Inflammatory macrophage (primary cell): ENCODE results near the gene SLC25A24.
"Not testable (repeated sequence)": the region's sequence is repeated elsewhere in the genome, so short reads cannot be mapped to it uniquely, and the experiment has no call there.

Experiments
- DNase-seq, 2 donors: peaks; one replicate each; pipeline ENCODE4 v3.0.0-alpha.2; 2020 to 2022

SLC25A24 gene

DNA sequence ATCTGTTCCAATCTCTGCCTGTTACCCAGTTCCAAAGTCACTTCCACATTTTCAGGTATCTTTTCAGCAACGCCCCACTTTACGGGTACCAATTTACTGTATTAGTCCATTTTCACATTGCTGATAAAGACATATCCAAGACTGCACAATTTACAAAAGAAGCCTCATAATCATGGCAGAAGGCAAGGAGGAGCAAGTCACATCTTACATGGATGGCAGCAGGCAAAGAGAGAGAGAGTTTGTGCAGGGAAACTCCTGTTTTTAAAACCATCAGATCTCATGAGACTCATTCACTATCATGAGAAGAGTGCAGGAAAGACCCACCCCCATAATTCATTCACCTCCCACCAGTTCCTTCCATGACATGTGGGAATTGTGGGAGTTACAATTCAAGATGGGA, 67.0 kb downstream of the SLC25A24 start:
- DNase-seq: not testable (repeated sequence)

DNA sequence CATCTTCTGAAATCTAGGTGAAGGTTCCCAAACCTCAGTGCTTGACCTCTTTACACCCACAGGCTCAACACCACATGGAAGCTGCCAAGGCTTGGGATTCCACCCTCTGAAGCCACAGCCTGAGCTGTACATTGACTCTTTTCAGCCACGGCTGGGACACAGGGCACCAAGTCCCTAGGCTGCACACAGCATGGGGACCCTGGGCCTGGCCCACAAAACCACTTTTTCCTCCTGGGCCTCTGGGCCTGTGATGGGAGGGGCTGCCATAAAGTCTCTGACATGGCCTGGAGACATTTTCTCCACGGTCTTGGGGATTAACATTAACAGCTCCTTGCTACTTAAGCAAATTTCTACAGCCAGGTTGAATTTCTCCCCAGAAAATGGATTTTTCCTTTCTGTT, 67.8 kb downstream of the SLC25A24 start:
- DNase-seq: not testable (repeated sequence)

DNA sequence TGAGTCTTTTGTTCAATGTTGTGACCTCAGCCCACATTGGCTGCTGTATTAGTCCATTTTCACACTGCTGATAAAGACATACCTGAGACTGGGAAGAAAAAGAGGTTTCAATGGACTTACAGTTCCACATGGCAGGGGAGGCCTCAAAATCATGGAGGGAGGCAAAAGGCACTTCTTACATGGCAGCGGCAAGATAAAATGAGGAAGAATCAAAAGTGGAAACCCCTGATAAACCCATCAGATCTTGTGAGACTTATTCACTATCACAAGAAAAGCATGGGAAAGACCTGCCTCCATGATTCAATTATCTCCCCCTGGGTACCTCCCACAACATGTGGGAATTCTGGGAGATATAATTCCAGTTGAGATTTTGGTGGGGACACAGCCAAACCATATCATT, 68.9 kb downstream of the SLC25A24 start:
- not testable (repeated sequence) for DNase-seq

DNA sequence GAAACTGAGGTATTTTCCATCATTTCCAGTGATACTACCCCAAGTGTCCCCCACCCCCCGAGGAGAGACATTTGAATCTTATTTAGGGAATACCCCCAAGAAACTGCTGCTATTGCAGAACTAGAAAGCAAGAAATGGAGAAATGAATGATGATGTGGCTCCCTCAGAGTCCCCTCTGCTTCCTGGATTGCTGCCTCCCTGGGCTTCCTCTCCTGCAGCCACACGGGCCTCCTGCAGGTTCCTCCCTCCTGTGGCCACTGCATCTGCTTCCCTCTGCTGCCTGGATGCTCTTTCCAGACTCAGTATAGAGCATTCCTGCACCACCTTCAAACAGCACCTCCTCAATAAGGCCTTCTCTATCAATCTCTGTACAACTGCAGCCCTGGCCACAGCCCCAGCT, 69.3 kb downstream of the SLC25A24 start:
- DNase-seq: peak; percentile 24 to 53

DNA sequence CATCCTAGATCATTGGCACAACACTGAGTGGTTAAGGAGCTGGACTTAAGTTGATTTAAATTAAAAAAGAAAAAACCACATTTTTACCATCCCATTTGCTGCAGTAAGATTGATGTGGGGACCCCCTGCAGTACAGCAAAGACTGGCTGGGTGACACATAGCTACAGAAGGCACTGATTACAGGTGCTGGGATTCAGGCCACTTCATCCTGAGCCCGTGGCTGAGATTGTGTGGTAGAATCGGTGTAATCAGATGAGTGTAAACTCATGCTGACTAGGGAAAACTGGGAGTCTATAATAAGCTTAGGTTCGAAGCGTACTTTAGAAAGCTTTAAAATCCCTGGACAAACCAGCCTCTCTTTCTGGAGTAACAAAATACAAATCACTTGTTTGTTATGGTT, 70.1 kb downstream of the SLC25A24 start:
- DNase-seq: no peak

DNA sequence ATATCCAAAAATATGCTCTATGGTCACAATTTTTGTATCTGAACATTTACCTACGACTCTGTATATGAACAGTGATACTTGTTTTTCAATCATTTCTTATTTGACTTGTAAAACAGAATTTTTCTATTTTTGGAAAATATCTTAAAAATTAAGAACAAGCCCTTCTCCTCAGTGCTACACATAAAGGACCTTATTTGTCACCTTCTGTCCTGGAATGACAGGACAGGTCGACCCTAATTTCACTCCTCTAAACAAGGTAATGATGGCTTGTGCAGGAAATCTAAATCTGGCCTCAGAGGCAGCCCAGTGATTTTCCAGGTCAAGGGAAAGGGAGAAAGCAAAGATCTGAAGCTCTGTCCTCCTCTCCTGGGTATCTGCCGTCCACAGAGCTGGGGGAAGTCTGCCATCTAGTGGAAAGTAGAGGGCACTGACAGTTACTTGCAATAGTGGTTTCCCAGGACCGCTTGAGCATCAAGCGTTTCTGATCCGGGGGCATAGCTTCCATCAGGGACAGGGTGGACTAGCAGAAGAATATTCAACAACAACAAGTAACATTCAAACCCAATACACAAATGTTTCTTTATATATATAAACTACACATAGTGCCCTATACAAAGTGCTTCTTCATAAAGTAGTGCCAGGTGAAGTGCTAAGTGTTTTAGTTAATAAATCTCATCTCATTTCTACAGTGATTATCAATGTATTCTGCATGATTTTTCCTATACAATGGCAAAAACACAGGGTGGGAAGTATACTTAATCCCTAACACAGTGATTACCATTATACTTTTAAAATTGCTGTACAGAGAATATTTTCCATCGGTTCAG, 74.6 kb downstream of the SLC25A24 start:
- peak; percentile 77 to 79 for DNase-seq

DNA sequence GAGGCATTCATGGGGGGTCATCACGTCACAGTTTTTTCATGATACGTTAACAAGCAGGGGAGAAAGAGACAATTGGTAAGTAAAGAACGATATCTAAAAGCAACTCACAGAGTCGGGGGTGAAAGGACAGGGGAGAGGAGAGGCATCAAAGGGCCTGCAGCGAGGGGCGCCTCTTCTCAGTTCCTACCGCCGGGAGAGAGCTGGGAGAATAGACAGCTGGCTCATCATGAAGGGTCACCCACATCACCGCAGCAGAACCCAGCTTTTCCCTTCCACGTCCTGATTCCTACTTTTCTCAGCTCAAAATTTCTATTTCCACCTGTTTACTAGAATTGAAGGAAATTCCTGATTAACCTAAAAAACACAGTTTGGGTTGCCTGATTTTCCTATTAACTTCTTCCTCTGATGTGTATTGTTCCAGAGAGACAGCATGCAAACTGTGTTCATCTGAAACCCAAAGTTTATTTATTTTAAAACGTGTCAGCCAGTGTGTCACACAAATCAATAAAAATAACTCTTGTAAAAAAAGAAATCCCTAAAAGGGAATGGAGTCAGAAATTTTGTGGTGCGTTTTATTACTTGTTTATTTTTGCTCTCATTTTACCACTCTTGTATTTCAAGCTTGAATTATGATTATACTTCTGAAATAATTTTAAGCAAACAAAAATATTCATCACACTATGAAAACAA, 75.4 kb downstream of the SLC25A24 start:
- DNase-seq: no peak

DNA sequence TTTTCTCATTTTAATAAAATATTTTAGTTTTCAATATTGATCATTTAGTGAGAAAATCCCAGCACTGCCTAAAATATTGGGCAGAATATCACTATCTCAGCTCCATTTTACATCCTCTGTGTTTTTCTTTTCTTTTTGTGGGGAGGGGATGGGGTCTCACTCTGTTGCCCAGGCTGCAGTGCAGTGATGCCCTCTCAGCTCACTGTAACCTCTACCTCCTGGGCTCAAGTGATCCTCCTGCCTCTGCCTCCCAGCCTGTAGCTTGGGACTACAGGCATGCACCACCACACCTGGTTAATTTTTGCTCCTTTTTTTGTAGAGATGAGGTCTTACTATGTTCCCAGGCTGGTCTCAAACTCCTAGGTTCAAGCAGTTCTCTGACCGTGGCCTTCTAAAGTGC, 76.1 kb downstream of the SLC25A24 start:
- no peak for DNase-seq

DNA sequence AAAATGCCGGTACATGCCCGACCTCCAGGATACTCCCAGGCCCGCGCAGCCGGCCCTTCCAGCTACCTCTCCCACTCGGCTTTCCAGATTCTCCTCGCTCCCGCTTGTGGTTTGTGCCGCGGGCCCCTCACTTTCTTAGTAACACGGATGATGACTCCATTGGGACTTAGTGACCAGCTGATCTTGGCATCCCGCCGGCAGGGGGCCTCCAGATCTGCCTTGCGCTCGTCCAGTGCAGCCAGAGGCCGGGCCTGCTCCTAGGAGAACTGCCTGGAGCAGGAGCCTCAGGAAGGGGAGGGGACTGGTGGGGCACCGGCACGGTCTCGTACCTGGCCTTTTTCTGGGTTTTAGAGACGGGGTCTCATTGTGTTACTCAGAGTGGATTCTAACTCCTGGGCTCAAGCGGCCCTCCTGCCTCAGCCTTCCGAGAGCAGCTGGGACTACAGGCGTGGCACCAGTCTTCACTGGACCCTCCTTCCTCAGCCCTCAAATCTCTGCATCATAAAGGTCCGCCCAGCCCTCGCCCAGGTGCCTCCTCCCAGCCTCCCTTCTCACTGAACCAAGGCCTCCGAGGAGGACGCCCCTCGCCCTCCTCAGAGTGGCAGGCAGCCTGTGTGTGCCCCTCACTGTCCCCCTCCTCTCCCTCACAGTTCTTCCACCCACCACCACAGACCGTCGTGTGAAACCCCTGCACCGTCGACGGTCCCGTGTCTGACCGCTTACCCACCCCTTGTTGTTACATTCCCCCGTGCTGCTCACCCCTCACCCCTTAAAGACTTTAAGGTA, 78.6 kb downstream of the SLC25A24 start:
- no peak for DNase-seq

DNA sequence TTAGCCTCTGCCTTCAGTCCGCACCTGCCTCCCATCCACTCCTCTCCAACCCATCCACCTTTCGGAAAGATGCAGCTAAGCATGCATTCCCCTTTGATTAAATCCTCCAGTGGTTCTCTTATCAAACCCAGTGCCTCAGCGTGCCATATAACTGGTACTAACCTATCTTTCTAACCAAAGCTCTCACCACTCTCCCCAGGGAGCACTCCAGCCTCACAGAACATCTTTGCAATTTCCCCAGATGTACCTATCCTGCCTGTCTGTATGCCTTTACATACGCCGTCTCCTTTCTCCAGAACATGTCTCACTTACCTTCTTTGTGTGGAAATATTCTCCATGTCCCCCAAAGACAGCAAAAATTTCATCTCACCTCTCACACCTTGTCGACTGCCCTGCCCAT, 80.0 kb downstream of the SLC25A24 start:
- no peak for DNase-seq

DNA sequence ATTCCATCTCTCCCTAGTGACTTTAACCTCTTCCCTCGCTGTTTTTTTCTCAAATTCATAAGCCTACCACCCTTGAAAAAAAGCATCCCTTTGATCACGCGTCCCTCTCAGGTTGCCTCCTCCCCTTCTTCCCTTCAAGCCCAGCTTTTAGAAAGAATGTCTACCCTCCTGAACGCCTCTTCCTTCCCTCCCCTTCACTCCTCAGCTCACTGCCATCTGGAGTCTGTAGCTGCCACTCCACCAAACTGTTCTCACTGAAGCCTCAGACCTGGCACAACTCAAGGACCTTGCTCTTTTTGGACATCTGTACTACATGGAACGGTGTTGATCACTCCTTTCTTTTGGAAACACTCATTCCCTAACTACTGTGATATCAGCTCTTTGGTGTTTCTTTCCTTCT, 80.6 kb downstream of the SLC25A24 start:
- no peak for DNase-seq

DNA sequence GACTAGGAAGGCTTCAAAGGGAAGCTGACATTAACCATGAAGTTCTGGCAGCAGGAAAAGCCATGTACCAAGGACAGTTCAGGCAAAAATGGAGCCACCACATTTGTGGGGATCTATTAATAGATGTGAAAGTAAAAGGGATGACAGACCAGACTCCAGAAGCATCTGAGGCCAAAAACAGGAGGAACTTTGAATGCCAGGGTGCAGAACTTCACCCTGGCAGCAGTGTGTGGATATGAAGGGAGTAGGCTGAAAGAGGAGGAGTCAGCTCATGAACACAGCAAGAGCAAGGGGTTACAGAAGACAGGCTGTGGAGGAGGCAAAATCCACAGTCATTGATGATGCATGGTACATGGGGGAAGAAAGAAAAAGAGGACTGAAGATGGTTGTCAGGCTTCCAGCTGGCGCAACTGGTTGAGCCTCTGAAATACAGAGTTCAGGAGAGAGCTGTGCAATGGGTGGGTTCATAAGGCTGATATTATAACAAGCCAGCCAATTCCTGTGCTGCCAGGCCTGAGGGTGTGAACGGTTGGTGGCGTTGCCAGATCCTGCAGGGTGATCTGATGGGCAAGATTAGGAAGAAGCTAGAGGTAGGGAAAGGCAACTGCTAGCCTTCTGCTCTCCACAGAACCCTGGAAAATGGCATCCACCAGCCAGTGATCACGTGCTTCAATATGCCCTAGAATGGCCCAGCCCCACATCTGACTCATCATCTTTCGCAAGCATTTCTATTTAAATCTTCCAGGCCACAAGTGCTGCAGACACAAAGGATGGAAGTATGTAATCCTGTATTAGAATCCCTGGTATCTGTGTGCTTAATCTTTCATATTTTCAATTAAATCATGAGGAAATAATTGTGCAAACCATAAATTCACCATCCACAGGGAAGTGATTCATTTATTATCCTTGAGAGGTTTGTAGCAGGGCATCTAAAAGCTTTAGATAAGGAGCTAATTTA, 81.9 kb downstream of the SLC25A24 start:
- DNase-seq: peak; percentile 85 to 88

DNA sequence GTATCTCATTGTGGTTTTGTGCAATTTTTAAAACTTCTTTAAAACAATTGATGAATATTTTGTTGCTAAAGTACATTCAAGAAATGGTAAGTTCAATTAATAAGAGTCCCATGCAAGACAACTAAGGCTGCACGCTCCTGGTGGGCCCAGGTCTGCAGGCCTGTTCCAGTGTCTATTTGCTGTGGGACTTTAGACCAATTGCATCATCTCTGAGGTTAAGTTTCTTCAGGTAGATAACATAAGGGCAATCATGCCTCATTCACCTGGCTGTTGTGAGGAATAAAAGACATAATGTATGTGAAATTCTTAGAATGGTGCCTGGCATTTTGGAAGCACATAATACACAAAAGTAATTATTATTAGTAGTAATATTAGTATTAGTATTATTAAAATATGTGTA, 82.9 kb downstream of the SLC25A24 start:
- DNase-seq: no peak

DNA sequence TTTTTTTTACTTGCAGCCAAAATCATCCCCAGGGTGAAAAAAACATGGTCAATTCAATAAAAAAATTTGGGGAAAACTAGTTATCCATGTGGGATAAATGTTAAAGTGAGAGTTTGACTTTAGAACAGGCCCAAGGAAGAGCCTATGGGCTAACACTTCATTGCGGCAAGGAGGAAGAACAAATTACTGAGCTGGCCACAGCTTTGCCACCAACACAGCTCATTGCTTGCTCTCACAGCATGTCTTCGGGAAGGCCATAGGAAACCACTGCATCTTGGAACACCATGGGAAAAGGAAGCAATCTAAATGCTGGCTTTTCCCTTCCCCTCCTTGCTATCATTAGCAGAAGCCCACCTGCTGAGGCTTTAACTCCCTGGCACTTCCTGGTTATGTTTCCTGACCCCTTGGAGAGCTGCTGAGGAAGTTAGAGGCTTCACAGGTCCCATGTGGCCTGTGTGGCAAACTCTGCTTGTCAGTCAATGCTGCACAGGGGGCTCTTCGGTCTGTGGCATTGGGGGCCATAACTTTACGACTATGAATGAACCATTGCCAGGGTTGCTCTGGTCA, 86.0 kb downstream of the SLC25A24 start:
- DNase-seq: peak; percentile 28 to 34

DNA sequence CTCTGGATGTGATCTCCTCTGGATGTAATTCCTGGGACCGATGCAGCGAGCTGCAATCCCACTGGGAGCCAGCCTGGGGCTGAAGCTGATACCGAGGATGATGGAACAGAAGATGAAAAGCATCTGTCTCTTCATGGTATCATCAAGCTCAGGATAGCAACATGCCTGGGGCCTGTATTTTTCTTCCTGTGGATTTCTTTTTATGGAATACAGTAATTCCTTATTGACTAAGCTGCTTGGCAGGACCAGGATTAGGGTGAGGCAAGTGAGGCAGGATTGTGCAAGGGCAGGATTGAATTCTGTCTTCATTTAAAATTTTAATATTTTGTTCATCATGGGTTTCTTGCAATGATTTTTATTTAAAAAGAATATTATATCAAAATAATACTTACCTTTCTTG, 86.6 kb downstream of the SLC25A24 start:
- DNase-seq: no peak

DNA sequence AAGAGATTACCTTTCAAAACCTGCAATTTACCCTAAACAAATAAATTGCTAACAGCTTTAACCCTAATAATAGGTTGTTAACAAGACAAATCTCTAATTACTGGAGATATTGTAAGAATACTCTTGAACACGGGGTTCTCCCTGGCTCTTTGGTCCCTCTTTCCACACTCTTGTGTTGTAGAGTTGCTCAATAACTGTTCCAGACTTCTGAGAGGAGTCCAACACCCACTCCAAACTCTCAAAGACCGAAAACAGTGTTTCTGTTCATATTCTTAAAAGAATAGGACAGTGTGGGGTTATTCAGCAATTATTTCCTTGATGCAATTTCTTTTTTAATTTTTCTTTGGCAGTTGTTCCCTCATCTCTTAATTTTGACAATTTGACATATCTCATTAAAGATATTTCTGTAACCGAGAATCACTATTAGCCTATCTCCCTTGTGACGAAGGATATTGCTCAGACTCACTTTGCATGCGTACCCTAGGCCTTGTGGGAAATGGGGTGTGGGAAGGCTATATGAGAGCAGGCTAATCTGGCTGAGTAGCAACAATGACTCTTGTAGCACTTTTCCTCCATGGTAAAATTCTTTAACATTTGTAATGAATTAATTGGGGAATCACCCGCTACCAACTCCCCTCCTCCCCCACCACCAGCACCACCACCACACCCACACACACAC, 90.7 kb downstream of the SLC25A24 start:
- peak in 1 of 2 donors; percentile 24 for DNase-seq

DNA sequence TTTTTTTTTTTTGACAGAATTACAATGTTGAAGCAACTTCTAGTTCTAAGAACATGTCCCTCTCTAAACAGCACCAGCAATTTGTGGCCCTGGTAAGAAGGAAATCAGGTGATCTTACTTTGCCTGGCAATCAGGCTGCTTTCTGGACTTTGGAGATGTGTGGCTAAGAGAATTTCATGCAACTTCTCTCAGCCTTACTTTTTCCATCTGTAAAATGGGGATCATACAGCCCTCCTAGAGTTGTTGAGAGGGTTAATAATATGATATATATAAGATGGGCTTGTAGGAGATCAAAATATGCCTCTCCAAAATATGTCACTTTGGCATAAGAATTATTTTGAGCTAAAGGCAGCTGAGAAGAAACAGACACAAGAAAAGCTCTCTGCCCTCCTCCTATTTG, 92.0 kb downstream of the SLC25A24 start:
- DNase-seq: no peak

DNA sequence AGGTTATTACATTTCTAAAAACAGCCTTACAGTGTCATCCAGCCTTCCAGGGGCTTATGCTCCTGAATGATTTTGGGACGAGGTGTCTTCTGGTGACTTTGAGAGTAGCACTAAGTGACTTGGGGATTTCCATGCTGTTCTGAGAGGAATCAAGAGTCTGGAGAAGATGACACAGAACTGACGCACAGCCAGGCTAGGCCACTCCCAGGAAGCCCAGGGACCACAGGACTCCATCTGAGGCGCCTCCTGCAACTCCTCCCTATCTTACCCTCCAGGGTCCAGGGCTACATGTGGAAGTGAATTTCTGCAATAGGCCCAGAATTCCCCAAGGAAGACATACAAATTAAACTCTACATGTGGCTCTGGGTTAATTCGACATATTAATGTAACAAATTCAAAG, 92.5 kb downstream of the SLC25A24 start:
- peak; percentile 34 to 55 for DNase-seq

DNA sequence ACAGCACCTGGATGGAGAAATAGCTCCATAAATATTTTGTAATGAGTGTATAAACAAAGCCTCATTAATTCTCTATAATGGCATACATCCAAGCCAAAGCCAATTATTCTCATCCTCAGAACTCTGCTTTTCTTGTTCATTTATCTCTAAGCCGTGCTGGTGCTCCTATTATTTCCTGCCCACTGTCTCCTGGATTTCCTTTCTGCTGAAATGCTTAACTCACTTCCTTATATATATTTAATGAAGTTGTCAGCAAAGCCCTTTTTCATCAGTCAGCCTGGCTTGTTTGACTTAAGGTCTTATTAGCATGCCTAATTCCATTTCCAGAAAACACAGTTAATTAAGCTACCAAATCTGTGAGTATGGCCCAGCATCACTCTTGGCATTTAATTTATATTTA, 93.4 kb downstream of the SLC25A24 start:
- DNase-seq: no peak

DNA sequence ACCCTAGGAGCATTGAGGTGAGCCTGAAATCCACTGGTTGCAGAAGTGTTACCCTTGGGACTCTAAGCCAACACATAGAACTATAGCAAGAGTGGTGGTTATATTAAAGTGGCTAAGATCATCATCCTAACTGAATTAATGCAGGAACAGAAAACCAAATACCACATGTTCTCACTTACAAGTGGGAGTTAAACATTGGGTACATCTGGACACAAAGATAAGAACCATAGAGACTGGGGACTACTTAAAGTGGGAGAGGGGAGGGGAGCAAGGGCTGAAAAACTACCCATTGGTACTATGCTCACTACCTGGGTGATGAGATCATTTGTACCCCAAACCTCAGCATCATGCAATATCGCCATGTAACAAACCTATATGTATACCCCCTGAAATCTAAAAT, 100.0 kb downstream of the SLC25A24 start:
- no peak for DNase-seq

DNA sequence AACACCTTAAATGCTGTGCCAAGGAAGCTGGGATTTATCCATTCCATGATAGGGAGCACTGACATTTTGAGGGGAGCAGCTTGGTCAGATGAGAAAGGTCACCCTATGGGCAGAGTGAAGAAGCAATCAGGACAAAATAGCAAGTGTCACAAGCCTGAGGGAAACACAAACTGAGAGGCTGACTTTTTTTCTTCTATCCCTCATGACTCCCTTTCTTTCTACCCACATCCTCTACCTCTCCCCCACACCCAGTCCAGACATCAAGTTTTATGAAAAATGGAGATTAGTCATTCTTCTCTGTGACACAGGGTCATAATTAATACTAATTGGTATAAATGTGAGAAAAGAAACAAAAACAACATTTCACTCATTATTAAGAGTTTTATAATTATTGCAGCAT, 103.1 kb downstream of the SLC25A24 start:
- DNase-seq: no peak
